Vagina (tissue), 2 donors: ENCODE data around the gene EIF3M. TPM values are rescaled to one million over a fixed set of nuclear protein-coding genes. Genes with fewer than 3 reads are reported as not detected.

ENCODE experiments used
- DNase-seq, 2 donors: peaks; one replicate each; pipeline ENCODE4 v3.0.0-alpha.2; 2017; ENCODE audit errors: extremely low spot score in 2 of 2
- H3K27ac ChIP-seq: fragments of 200-600 bp; sonication (generic); one replicate; pipeline ENCODE4 v1.5.1; 2019
- H3K27me3 ChIP-seq: fragments of 200-600 bp; sonication (generic); one replicate; pipeline ENCODE4 v1.5.1; 2019
- H3K36me3 ChIP-seq, 2 donors: fragments of 200-600 bp; sonication (generic); one replicate each; pipeline ENCODE4 v1.5.1; 2017 to 2019
- H3K4me1 ChIP-seq: fragments of 200-600 bp; sonication (generic); one replicate; pipeline ENCODE4 v1.5.1; 2019
- H3K4me3 ChIP-seq, 2 donors: fragments of 200-600 bp; sonication (generic); 1 replicate in 1 of 2; 2 replicates in 1 of 2; pipeline ENCODE4 v1.5.1; 2016 to 2019
- H3K9me3 ChIP-seq: fragments of 200-600 bp; sonication (generic); one replicate; pipeline ENCODE4 v1.5.1; 2019
- POLR2A ChIP-seq, 2 donors: fragments of 450-650 bp; IDR thresholded peaks; one replicate each; pipeline ENCODE4 v1.6.1; 2017; ENCODE audit warnings: antibody characterized with exemption in 2 of 2, mild to moderate bottlenecking in 2 of 2, moderate library complexity in 2 of 2
- POLR2AphosphoS5 ChIP-seq, 2 donors: sonication (generic); formaldehyde crosslinking; IDR thresholded peaks; one replicate each; pipeline ENCODE4 v1.9.0; 2017; ENCODE audit warnings: antibody characterized with exemption in 2 of 2, mild to moderate bottlenecking in 2 of 2, low read depth in 1 of 2; ENCODE audit not compliant: insufficient read depth in 1 of 2
- intact Hi-C: fragments of 100-400 bp; cut with DNase I; formaldehyde crosslinking; loops from one replicate; pipeline ENCODE4 v1.15.1; 2023
- total RNA-seq: library from RNA; depleted of rRNA; stranded (reverse); fragments of >200 nt; gene quantifications from one replicate; pipeline ENCODE4 v1.2.3, GENCODE V29; 2016
- TF ChIP-seq, protein P1 (sequence below), 3 experiments: fragments of 450-650 bp in 2 of 3; fragments of 200-600 bp in 1 of 3; sonication (generic) in 1 of 3; IDR thresholded peaks; one replicate each; pipeline ENCODE4 v1.5.1; 2017 to 2019; ENCODE audit warnings: antibody characterized with exemption in 3 of 3, mild to moderate bottlenecking in 2 of 3, moderate library complexity in 2 of 3

The EIF3M gene
- total RNA-seq, 1 donor from 2014 or later = 184 TPM

DNA sequence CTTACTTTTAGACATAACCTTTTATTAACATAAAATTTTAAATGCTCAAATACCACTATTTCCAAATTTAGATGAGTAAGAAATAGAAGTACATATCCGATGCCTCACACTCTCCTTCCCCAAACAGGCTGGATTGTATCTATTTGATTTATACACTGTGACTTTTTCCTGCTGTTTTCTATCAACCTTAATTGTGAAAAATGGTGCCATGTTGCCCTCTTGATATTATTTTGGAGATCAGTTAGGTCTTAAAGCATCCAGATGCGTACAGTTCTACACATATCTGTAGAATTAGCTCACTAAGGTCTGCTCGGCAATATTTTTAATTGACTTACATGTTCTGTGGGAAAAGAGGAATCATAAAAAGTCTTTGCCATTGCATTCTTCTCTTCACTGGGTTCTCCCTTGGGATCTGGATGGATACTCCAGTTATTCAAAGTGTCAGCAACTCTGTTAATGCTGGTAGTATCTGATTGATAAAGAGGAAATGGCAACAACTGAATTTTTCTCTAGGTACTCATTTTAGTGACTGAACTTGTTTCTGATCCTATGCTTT, 27.2 kb downstream of the EIF3M start:
- Histone ChIP-seq H3K4me3 (no peak overlapping the region), H3K4me1 (no peaks in the 10 kb centered on the region), H3K27ac (no peak overlapping the region), H3K9me3 (no peaks in the 10 kb centered on the region), H3K27me3 (no peaks in the 10 kb centered on the region), H3K36me3 (no peaks in the 10 kb centered on the region)
- no peak for DNase-seq
- TF ChIP-seq POLR2AphosphoS5 (IDR thresholded peaks at IDR 0.05; ENCODE audit: insufficient read depth in 1 of 2, low read depth in 1 of 2) (no peak), POLR2A (IDR thresholded peaks at IDR 0.05) (no peak)
- TF ChIP-seq, protein P1, sequence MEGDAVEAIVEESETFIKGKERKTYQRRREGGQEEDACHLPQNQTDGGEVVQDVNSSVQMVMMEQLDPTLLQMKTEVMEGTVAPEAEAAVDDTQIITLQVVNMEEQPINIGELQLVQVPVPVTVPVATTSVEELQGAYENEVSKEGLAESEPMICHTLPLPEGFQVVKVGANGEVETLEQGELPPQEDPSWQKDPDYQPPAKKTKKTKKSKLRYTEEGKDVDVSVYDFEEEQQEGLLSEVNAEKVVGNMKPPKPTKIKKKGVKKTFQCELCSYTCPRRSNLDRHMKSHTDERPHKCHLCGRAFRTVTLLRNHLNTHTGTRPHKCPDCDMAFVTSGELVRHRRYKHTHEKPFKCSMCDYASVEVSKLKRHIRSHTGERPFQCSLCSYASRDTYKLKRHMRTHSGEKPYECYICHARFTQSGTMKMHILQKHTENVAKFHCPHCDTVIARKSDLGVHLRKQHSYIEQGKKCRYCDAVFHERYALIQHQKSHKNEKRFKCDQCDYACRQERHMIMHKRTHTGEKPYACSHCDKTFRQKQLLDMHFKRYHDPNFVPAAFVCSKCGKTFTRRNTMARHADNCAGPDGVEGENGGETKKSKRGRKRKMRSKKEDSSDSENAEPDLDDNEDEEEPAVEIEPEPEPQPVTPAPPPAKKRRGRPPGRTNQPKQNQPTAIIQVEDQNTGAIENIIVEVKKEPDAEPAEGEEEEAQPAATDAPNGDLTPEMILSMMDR (IDR thresholded peaks at IDR 0.05) = no peak
- intact Hi-C loops = no loop called here

DNA sequence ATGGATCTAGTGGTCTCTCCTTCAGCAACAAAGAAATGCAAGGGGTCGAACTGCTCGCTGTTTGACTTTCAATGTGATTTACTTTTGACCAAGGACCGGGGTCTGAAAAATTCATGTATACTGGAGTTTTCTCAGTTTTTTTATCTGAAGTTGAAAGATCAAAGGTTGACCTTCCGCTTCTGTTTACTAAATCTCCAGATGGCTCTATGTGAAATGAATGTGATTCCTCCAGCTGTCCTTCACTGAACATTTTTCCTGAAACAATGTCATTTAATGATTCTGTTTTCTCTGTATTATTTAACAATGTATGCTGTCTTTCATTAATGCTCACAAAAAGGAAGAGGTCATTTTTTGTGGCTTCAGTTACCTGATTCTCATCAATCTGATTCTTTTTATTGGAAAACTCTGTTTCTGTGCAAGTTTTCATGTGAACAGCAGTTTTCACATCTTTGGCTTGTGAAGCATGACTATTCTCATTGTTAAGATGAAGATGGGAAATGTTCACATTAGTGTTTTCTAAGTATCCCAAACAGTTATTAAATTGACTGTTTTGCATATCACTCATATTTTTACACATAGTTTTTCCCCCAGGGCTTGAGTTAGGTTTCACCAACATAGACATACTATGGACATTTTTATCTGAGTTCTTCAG, 30.0 kb downstream of the EIF3M start:
- Histone ChIP-seq H3K9me3 (no peaks in the 10 kb centered on the region), H3K27ac (no peak overlapping the region), H3K27me3 (no peaks in the 10 kb centered on the region), H3K4me3 (no peak overlapping the region), H3K4me1 (no peaks in the 10 kb centered on the region), H3K36me3 (no peaks in the 10 kb centered on the region)
- intact Hi-C loops = no loop called here
- DNase-seq = no peak
- TF ChIP-seq POLR2AphosphoS5 (IDR thresholded peaks at IDR 0.05; ENCODE audit: insufficient read depth in 1 of 2, low read depth in 1 of 2) (no peak), POLR2A (IDR thresholded peaks at IDR 0.05) (no peak)
- TF ChIP-seq, protein P1 (IDR thresholded peaks at IDR 0.05) = no peak

DNA sequence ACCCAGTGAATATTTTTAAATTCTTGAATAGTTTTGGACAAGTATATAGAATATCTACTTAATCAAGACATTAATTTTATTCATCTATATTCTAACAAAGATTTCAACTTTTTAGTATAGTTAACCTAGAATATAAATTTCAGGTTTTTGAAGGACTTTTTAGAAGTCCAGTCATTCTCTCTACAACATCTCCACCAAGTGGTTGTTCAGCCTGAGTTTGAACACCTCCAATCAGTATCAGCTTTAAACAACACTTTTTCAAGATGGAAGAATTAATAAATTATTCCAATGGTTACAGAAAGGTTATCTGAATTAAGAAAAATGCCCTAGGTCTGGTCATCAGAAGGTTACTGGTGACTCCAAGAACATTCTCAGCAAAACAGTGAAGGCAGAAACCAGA, 31.8 kb downstream of the EIF3M start:
- Histone ChIP-seq H3K9me3 (no peaks in the 10 kb centered on the region), H3K4me3 (no peak overlapping the region), H3K27ac (no peak overlapping the region), H3K27me3 (no peaks in the 10 kb centered on the region), H3K4me1 (no peaks in the 10 kb centered on the region), H3K36me3 (no peaks in the 10 kb centered on the region)
- no peak for DNase-seq
- no peak for TF ChIP-seq POLR2A (IDR thresholded peaks at IDR 0.05)
- TF ChIP-seq, protein P1 (IDR thresholded peaks at IDR 0.05) = peak in 1 of 3 experiments; percentile 18
- intact Hi-C loops = no loop called here

DNA sequence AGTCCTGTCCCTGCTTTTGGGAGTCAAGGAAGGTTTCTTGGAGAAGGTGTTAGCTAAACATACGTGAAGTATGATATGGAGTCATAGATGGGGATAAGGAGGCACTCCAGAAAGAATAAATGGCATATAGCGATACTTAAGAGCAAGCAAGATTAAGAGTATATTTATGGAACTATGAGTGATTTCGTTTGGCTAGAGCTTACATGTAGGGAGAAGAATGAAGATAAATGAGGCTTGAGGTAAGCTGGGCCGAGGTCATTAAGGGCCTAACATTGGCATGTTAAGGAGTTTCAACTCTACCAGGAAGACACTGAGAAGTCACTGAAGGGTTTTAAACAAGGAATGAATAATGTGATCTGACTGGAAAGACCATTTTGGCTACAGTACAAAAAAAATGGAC, 33.3 kb downstream of the EIF3M start:
- TF ChIP-seq POLR2A (IDR thresholded peaks at IDR 0.05) = no peak
- TF ChIP-seq, protein P1 (IDR thresholded peaks at IDR 0.05) = no peak
- no peak for TF ChIP-seq POLR2AphosphoS5 (IDR thresholded peaks at IDR 0.05; ENCODE audit: insufficient read depth in 1 of 2, low read depth in 1 of 2)
- H3K4me3 ChIP-seq = no peak overlapping the region
- no peaks in the 10 kb centered on the region for H3K9me3 ChIP-seq
- H3K27ac ChIP-seq = no peak overlapping the region
- no peaks in the 10 kb centered on the region for H3K4me1 ChIP-seq
- no peak for DNase-seq
- H3K36me3 ChIP-seq = no peaks in the 10 kb centered on the region
- intact Hi-C loops = no loop called here
- H3K27me3 ChIP-seq = no peaks in the 10 kb centered on the region

DNA sequence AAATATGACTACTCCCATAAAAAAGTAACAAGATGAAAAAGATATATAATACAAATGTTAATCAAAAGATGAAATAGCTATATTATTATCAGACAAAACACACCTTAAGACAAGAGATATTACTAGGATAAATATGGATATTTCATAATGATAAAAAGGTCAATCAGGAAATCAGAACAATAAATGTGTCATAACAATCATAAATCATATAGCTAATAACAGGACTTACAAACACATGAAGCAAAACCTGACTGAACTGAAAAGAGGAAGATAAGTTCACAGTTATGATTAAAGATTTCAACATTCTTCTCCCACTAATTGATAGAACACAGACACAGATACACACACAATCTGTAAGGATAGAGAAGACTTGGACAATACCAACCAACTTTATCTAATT, 47.2 kb downstream of the EIF3M start:
- TF ChIP-seq, protein P1 (IDR thresholded peaks at IDR 0.05) = no peak
- TF ChIP-seq POLR2A (IDR thresholded peaks at IDR 0.05) = no peak
- TF ChIP-seq POLR2AphosphoS5 (IDR thresholded peaks at IDR 0.05; ENCODE audit: insufficient read depth in 1 of 2, low read depth in 1 of 2) = no peak
- Histone ChIP-seq H3K36me3 (no peaks in the 10 kb centered on the region), H3K4me3 (no peak overlapping the region), H3K4me1 (no peaks in the 10 kb centered on the region), H3K27ac (no peak overlapping the region), H3K9me3 (no peaks in the 10 kb centered on the region), H3K27me3 (no peaks in the 10 kb centered on the region)
- intact Hi-C loops = no loop called here
- DNase-seq = no peak
